G401 (cell line): Measurements from ENCODE around the gene DGKZ. TPM values are rescaled to one million over a fixed set of nuclear protein-coding genes. Genes with fewer than 3 reads are reported as not detected.

Experiments used
- DNase-seq: peaks from one replicate; pipeline ENCODE4 v3.0.0-alpha.2; 2015; ENCODE audit warnings: low spot score
- in situ Hi-C: cut with HindIII; loops from 2 replicates; pipeline ENCODE4 v1.10.0; 2016; ENCODE audit warnings: low sequenced_read_pairs, mixed read lengths
- total RNA-seq: library from RNA; depleted of rRNA; stranded (reverse); fragments of >200 nt; shearing (Covaris generic); gene quantifications from 2 replicates; pipeline ENCODE4 v1.2.3, GENCODE V29; 2014

Gene DGKZ
- total RNA-seq, 1 experiment from 2014 or later, result 68.4 TPM

DNA sequence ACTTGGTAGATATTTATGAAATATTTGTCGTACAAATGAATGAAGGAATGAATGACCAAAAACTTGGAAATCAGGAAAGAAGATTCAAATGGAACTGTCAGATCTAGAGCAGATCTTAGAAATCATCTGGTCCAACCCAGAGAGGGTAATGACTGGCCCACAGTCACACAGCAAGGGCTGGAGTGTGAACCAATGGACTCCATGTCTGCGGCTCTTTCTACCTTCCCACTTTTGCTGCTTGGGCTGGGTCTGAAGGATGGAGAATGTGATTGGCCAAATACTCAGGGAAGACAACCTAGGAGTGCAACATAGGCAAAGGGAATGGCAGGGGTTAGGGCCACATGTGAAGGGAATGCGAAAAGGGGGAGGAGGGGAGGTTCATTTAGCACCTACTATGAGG is 5.8 kb upstream of the DGKZ start:
- in situ Hi-C loops, result no loop called here
- DNase-seq, result no peak

DNA sequence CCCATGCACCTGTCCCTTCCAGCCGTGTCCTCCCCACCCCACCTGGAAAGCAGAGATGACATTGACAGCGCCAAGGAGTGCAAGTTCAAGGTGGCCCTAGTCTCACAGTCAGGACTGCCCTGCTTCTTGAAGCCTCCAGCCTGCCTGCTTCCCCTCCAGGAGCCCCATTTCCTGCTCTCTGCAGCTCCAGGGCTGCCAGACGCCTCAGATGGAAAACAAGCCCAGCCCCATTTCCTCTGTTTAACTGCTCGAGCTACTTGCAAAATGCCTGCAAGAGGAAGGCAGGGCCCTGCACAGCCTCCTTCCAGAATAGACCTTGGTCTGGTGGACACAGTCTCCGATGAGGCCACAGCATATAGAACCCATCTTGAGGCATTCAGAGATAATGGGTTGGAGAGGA is 5.0 kb upstream of the DGKZ start:
- in situ Hi-C loops, result no loop called here
- DNase-seq, result no peak

GRCh38 chr11:46343520-46343919 is 3.7 kb upstream of the DGKZ start:
- in situ Hi-C loops, result no loop called here
- no peak for DNase-seq

DNA sequence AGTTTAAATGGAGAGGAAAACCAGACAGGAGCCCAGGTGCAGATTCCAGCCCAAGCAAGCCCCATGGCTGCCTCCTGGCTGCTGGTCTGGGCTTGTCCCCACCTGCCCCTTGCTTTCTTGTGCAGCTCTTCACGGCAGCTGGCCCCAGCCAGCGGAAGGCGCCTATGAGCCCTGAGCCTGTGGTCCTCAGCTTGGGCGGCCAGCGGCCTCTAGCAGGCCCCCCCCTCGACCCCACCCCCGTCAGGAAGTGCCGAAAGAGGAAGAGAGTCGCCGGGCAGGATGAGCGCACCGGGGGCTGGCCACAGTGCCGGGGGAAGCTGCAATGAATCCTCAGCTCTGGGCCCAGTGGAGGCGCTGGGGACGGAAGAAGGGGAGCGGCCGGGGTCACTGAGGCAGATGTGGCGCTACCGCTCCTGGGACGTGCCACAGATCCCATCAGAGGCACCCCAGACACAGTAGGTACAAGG is 2.1 kb upstream of the DGKZ start:
- DNase-seq, result no peak
- in situ Hi-C loops, result no loop called here

DNA sequence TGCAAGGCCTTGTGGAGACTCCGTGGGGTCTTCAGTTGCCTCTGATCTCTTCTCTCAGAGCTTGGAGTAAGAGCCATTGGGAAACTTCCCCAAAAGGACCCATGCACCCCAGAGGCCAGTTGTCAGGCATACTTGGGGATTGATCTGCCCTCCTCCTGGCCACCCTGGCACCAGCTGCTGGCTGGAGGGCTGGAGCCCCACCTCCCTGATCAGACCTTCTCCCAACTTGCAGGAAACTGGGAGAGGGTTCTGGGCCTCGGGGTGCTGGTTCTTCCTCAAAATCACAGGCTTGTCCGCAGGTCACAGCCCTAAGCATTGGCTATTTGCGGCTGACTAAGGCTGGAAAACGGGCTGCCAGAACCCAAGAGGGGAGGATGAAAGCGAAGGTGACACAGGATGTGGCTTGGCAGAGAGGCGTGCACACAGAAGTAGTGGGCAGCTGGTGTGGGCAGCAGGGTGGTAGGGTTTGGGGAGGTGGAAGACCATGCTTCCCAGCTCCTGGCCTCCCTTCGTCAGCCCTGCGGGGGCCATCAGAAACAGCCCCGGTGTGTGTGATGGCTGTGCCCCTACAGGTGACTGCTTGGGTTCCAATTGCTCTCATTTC is 1.3 kb upstream of the DGKZ start:
- DNase-seq, result no peak
- in situ Hi-C loops, result no loop called here

DNA sequence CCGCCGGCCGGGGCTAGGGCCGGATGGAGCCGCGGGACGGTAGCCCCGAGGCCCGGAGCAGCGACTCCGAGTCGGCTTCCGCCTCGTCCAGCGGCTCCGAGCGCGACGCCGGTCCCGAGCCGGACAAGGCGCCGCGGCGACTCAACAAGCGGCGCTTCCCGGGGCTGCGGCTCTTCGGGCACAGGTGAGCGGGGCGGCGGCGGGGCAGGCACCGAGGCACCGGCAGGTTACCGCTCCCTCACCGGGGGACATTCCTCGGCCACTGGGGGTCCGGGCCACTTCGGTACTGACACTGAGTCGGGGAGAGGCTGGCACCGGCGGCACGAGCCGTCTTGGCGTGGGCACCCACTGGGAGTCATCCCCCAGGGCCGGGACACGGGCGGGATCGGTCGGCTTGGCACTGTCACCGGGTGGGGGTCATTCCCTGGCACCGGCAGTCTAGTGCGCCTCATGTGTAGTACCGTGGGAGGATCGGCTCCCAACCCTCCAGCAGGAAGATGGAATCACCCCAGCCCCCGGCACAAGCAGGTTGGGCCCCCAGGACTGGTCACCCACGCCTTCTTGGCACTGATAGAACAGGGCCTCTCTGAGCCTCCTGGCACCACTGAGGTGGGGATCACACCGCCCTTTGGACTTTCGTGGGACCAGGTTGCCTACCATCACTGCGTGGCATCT is 511 bp downstream of the DGKZ start:
- in situ Hi-C loops, result no loop called here
- DNase-seq, result no peak

DNA sequence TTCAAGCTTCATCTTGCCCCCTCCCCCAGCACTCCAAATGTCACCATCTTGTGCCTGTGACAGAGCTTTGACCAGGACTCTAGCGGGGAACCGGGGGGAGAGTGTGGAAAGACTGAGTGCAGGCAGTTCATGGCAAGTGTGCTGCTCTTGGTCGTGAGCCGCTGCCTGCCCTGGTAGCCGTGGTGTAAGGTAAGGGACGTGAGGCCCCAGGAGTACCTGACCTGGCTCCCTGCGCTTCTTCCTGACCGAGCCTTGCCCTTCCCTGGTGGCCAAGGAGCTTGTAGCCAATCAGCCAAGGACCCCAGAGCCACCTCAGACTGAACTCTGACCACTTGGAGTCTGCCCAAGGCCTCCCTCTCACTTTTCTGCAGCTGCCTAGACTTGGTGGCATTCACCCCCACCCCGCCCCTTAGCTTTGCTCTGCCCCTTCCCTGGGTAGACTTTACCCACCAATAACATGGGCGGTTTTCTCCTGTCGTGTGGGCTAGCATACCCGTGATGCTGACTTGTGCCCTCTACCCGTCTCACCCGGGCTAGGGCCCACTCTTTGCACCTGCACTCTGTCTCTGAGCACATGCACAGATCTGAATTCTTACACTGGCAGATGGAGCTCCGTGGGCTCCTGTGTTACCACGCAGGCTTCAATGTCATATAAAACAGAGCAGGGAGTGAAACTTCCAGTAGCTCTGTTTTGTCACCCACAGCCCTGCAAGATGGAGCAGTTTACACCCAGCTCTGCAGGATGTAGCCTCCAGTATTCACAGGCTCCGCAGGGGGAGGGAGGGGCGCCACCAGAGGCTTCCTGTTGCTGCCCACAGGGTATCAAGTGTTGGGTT is 1.5 kb downstream of the DGKZ start:
- no peak for DNase-seq
- in situ Hi-C loops, result no loop called here

GRCh38 chr11:46350695-46351094 is 3.4 kb downstream of the DGKZ start:
- in situ Hi-C loops, result no loop called here
- DNase-seq, result no peak

- no peak for DNase-seq
- in situ Hi-C loops, result no loop called here
Measured at GRCh38 chr11:46351148-46351547, 3.9 kb downstream of the DGKZ start.

DNA sequence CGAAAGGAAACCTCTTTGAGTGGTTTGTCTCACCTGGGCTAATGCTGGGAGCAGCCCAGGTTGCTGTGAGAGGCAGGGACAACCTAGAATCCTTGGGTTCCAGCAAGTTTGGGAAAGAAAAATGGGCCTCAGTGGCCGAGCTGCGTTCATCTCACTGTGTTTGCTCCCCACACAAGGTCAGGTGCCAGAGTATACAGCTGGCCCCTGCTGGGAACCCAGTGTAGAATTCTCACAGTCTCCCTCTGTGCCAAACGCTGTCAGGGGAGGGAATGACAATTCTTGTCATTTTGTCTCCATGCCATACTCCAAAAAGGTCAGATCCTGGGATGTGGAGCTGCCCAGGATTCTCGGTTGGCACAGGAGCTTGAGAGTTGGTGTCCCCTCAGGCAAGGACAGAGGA is 4.3 kb downstream of the DGKZ start:
- no peak for DNase-seq
- in situ Hi-C loops, result no loop called here

- in situ Hi-C loops, result no loop called here
- no peak for DNase-seq
Measured at GRCh38 chr11:46352063-46352841, 5.0 kb downstream of the DGKZ start.

GRCh38 chr11:46353698-46354097 is 6.4 kb downstream of the DGKZ start:
- in situ Hi-C loops, result no loop called here

DNA sequence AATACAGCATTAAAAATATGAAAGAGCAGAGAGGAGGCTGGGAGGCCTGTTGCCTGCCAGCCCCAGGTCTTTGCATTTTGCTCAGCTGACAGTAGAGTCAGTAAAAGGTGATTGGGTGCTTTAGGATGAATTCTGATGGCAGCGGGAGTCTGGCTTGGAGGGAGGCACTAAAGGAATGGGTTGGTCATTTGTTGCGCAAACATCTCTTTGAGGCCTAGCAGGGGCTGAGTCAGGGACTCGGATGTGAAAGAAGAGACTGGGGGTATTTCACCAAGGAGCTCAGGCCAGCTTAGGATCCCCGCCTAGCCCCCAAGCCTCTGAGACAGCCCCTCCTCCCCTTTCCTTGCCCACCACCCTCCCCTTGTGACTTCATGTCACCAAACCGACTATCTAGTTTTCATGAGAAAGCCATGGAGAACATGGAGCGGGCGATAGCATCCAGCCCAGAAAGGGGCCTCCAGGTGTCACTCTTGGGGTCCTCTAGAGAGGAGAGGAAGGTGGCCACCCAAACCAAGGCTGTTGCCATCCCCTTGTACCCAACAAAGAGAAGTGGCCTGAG is 9.7 kb downstream of the DGKZ start:
- no peak for DNase-seq
- in situ Hi-C loops, result no loop called here

More at GRCh38 chr11:46353698-46354097, 6.4 kb downstream of the DGKZ start:
- no peak for DNase-seq

GRCh38 chr11:46357483-46357936 is 10.2 kb downstream of the DGKZ start:
- in situ Hi-C loops, result no loop called here
- peak; percentile 85 for DNase-seq

- in situ Hi-C loops, result no loop called here
- no peak for DNase-seq
Measured at GRCh38 chr11:46359953-46360352, 12.7 kb downstream of the DGKZ start.

GRCh38 chr11:46360878-46361277 is 13.6 kb downstream of the DGKZ start:
- in situ Hi-C loops, result no loop called here
- DNase-seq, result no peak

DNA sequence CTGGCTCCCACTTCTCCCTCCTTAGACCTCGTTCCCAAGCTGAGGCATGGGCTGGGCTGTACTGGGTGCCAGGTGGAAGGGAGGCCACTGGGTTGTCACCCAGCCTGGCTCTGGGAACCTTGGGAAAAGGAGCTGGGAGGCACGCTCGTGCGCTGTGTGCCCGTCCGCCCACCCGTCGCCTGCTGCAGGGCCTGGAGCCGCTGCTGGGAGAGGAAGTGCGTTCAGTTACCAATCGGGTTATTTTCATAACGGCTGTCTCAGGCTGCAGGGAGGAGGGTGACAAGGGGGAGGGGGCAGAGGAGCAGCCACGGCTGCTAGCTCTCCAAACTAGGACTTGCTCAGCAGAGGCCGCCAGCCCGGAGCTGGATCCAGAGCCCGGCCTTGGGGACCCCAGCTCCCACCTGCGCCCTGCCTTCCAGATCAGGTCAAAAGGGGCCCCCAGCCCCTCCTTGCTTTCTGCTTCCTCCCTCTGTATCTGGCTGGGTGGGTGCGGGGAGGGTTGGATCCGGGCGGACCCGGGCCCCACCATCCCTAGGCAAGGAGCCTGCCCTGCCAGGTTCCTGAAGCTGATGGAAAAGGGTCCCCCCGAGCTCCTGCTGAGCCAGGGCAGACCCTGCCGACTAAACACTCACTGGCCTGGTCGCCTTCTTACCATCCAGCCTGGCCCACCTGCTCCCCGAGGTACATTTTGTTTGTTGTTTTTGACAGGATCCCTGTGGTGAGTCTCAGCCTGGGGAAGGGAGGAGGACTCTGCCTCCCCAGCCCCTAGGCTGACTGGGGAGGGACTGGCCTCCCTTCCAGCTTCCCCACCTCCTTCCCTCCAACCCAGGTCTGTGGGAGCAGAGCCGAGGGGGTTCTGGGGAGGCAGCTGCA is 14.3 kb downstream of the DGKZ start:
- no peak for DNase-seq
- in situ Hi-C loops, result no loop called here
